Calu3 (cell line): ENCODE results near the gene ZCCHC7. TPM values are rescaled to one million over a fixed set of nuclear protein-coding genes. Genes with fewer than 3 reads are reported as not detected.

Experiments
- BruUV-seq: library from RNA; stranded (reverse); fragments of 400-500 nt; replicated peaks from 2 replicates; lab custom pipeline; 2021; lab: Mats Ljungman, UMichigan
- CTCF ChIA-PET: fragments of 300-600 bp; sonication (Branson Sonifier 250); formaldehyde crosslinking; loops from one replicate; lab custom pipeline; 2022; ENCODE audit warnings: antibody characterized with exemption; lab: Charles Lee
- DNase-seq: peaks from one replicate; pipeline ENCODE4 v3.0.0; 2022
- H3K27ac Mint-ChIP-seq: one replicate; pipeline ENCODE4 v1.8.0; 2022; ENCODE audit warnings: mixed read lengths; ENCODE audit not compliant: unreplicated experiment
- H3K27me3 Mint-ChIP-seq: one replicate; pipeline ENCODE4 v1.8.0; 2022; ENCODE audit warnings: mixed read lengths; ENCODE audit not compliant: unreplicated experiment
- H3K36me3 Mint-ChIP-seq: one replicate; pipeline ENCODE4 v1.8.0; 2022; ENCODE audit warnings: mild to moderate bottlenecking, moderate library complexity, mixed read lengths; ENCODE audit not compliant: insufficient read depth, unreplicated experiment
- H3K4me1 Mint-ChIP-seq: one replicate; pipeline ENCODE4 v1.8.0; 2022; ENCODE audit warnings: mild to moderate bottlenecking, low read depth, mixed read lengths; ENCODE audit not compliant: unreplicated experiment
- H3K4me3 Mint-ChIP-seq: one replicate; pipeline ENCODE4 v1.8.0; 2022; ENCODE audit warnings: mild to moderate bottlenecking, low read depth, moderate library complexity, mixed read lengths; ENCODE audit not compliant: unreplicated experiment
- H3K9me3 Mint-ChIP-seq: one replicate; pipeline ENCODE4 v1.8.0; 2022; ENCODE audit warnings: low read depth, mixed read lengths; ENCODE audit not compliant: unreplicated experiment
- intact Hi-C: fragments of 100-400 bp; cut with micrococcal nuclease; formaldehyde crosslinking; loops from one replicate; pipeline ENCODE4 v1.10.0; 2022; ENCODE audit not compliant: unreplicated experiment
- total RNA-seq: library from RNA; stranded (reverse); gene quantifications from 2 replicates; pipeline ENCODE4 v1.2.3, GENCODE V29; 2022
- TF ChIP-seq, protein P1 (sequence below): fragments of 200-600 bp; IDR thresholded peaks from one replicate; pipeline ENCODE4 v1.8.0; 2022; ENCODE audit warnings: antibody characterized with exemption; ENCODE audit not compliant: unreplicated experiment

Gene ZCCHC7
- total RNA-seq, 1 experiment from 2014 or later: 6.5 TPM

DNA sequence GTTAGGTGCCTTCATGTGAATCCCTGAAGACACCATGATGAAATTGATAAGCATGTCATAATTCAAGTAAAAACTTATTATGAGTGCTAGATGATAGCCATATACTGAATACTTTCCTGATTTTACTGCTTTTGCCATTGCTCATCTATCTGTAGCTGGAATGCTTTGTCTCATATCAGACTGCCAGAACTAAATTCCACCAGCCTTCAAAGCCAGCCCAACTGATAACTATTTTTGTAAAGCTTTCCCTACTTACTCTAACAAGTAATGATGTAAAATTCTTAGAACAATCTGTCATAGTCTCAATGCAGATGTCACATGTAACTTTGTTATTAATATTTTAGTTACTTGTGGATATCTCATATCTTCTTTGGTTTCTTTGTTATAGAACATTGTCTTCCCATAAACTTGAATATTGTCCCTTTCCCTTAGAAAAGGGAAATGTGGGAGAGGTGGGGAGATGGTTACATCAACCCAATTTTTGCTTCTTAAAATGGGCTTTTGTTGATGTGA lies 128.3 kb downstream of the ZCCHC7 start:
- no TSS peak for BruUV-seq
- H3K27me3 Mint-ChIP-seq: no peaks in the 10 kb centered on the region
- CTCF ChIA-PET: no interaction called here

DNA sequence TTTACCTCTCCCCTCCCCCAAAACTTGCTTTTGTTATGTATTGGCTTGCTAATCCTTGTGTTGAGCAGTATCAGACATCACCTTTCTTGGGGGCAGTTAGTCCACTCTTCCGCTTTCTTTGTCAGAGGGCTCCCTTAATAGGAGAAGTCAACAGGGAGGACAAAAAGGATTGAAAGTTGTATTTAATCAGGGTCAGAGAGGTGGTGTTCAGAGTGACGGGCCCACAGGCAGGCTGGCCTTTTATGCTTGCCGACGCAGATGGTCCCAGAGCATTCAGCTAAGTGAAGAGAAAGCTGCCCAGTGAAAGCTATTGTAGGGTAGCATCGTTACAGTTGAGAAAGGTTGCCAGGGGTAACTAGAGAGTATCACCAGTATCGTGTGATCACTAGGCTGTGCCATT lies 131.1 kb downstream of the ZCCHC7 start:
- Mint-ChIP-seq H3K27me3 (no peaks in the 10 kb centered on the region), H3K9me3 (no peaks in the 10 kb centered on the region), H3K27ac (no peak overlapping the region), H3K36me3 (no peaks in the 10 kb centered on the region), H3K4me1 (no peaks in the 10 kb centered on the region), H3K4me3 (no peak overlapping the region)
- TF ChIP-seq, protein P1, sequence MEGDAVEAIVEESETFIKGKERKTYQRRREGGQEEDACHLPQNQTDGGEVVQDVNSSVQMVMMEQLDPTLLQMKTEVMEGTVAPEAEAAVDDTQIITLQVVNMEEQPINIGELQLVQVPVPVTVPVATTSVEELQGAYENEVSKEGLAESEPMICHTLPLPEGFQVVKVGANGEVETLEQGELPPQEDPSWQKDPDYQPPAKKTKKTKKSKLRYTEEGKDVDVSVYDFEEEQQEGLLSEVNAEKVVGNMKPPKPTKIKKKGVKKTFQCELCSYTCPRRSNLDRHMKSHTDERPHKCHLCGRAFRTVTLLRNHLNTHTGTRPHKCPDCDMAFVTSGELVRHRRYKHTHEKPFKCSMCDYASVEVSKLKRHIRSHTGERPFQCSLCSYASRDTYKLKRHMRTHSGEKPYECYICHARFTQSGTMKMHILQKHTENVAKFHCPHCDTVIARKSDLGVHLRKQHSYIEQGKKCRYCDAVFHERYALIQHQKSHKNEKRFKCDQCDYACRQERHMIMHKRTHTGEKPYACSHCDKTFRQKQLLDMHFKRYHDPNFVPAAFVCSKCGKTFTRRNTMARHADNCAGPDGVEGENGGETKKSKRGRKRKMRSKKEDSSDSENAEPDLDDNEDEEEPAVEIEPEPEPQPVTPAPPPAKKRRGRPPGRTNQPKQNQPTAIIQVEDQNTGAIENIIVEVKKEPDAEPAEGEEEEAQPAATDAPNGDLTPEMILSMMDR: no peak
- BruUV-seq: no TSS peak
- CTCF ChIA-PET: no interaction called here
- no peak for DNase-seq
- intact Hi-C loops: no loop called here

More for the DNA sequence above, 128.3 kb downstream of the ZCCHC7 start:
- no peak for DNase-seq
- Mint-ChIP-seq H3K9me3 (no peaks in the 10 kb centered on the region), H3K4me3 (no peak overlapping the region), H3K36me3 (no peaks in the 10 kb centered on the region), H3K27ac (no peak overlapping the region), H3K4me1 (no peaks in the 10 kb centered on the region)
- intact Hi-C loops: no loop called here
- TF ChIP-seq, protein P1: no peak

DNA sequence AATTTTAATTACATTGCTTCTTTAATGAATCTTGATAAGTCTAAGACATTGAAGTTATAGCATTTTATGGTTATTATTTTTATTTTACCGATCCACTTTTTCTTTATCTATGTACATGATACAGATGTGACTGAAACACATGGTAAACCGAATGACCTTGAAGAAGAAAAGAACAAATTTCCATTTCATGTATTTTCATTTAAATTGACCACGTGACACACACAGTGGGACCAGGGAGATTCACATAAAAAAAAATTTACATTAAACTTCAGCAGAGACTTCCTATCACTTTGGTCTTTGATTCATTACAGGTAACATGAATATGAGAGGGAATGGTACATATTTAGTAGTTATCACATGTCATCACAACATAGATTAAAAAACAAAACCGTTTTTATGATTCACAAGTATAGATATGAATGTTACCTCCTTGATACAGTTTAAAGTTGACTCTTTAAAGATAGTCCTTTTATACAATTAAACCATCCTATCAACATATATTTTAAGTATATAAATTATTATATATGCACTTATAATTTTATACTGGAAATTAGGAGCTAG lies 133.1 kb downstream of the ZCCHC7 start:
- H3K4me3 Mint-ChIP-seq: no peak overlapping the region
- H3K27me3 Mint-ChIP-seq: no peaks in the 10 kb centered on the region
- no peaks in the 10 kb centered on the region for H3K36me3 Mint-ChIP-seq
- DNase-seq: no peak
- TF ChIP-seq, protein P1: no peak
- intact Hi-C loops: no loop called here
- H3K4me1 Mint-ChIP-seq: no peaks in the 10 kb centered on the region
- H3K27ac Mint-ChIP-seq: no peak overlapping the region
- CTCF ChIA-PET: no interaction called here
- no TSS peak for BruUV-seq
- H3K9me3 Mint-ChIP-seq: no peaks in the 10 kb centered on the region

DNA sequence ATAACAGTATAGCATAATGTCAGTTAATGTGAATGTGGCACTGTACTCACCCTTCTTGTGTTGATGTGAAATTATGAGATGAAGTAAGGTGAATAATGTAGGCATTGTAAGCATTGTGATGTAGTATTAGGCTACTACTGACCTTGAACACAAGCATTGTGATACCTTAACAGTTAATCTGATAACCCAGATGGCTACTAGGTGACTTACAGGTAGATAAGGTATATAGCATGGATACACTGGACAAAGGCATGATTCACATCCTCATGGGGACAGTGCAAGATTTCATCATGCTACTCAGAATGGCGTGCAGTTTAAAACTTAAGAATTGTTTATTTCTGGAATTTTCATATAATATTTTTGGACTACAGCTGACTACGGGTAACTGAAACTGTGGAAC lies 134.8 kb downstream of the ZCCHC7 start:
- no peak for DNase-seq
- Mint-ChIP-seq H3K27me3 (no peaks in the 10 kb centered on the region), H3K4me3 (no peak overlapping the region), H3K4me1 (no peaks in the 10 kb centered on the region), H3K9me3 (no peaks in the 10 kb centered on the region), H3K36me3 (no peaks in the 10 kb centered on the region), H3K27ac (no peak overlapping the region)
- CTCF ChIA-PET: no interaction called here
- no TSS peak for BruUV-seq
- intact Hi-C loops: no loop called here
- TF ChIP-seq, protein P1: no peak
